Lower leg skin (tissue), 4 donors: ENCODE data around the gene CAMK2G. TPM values are rescaled to one million over a fixed set of nuclear protein-coding genes. Genes with fewer than 3 reads are reported as not detected.
A peak's percentile ranks its signal among the peaks of the same experiment; 100 is the strongest.

Experiments
- DNase-seq, 2 donors: peaks; one replicate each; pipeline ENCODE4 v3.0.0-alpha.2; 2019; ENCODE audit warnings: low spot score in 2 of 2
- H3K4me3 ChIP-seq: fragments of 200-600 bp; sonication (generic); 2 replicates; pipeline ENCODE4 v1.5.1; 2017; ENCODE audit warnings: mild to moderate bottlenecking, low read depth; ENCODE audit not compliant: poor library complexity, severe bottlenecking
- CTCF ChIP-seq, 3 donors: fragments of 450-650 bp; IDR thresholded peaks; one replicate each; pipeline ENCODE4 v1.5.1; 2016; ENCODE audit warnings: antibody characterized with exemption in 3 of 3, mild to moderate bottlenecking in 3 of 3, moderate library complexity in 2 of 3
- POLR2A ChIP-seq, 2 donors: fragments of 450-650 bp; IDR thresholded peaks; one replicate each; pipeline ENCODE4 v1.6.1; 2016 to 2017; ENCODE audit warnings: antibody characterized with exemption in 2 of 2, mild to moderate bottlenecking in 1 of 2, moderate library complexity in 1 of 2
- WGBS, 2 donors: methylation state at CpG; one replicate each; pipeline ENCODE4 v1.1.5; 2018; 5-methylcytosine and 5-hydroxymethylcytosine counted together
- intact Hi-C: fragments of 100-400 bp; cut with DNase I; formaldehyde crosslinking; loops from one replicate; pipeline ENCODE4 v1.15.0; 2023; ENCODE audit warnings: low total_unique reads
- total RNA-seq, 4 donors: library from RNA; depleted of rRNA; stranded (reverse); fragments of >200 nt; gene quantifications; one replicate each; pipeline ENCODE4 v1.1.0, GENCODE V29; 2016

The CAMK2G gene
- total RNA-seq, 4 donors from 2014 or later, result 20.0 to 27.9 (median 24.2) TPM

- intact Hi-C loops, result no loop called here
- TF ChIP-seq CTCF (IDR thresholded peaks at IDR 0.05) (no peak), POLR2A (IDR thresholded peaks at IDR 0.05) (no peak)
- DNase-seq, result peak in 1 of 2 donors; percentile 89
- no peak overlapping the region for H3K4me3 ChIP-seq
- WGBS, 2 donors, result 47 to 58% methylated on average over 8 of the region's 8 CpGs
Observed at GRCh38 chr10:73906524-73907447, 32.4 kb upstream of the CAMK2G start.

- no peak for DNase-seq
- WGBS, 2 donors, result 81 to 86% methylated on average over 4 of the region's 4 CpGs
- TF ChIP-seq CTCF (IDR thresholded peaks at IDR 0.05) (no peak), POLR2A (IDR thresholded peaks at IDR 0.05) (no peak)
- intact Hi-C loops, result no loop called here
- no peak overlapping the region for H3K4me3 ChIP-seq
Observed at GRCh38 chr10:73905256-73906020, 31.1 kb upstream of the CAMK2G start.

- WGBS, 2 donors, result 97 to 98% methylated on average over 2 of the region's 2 CpGs
- H3K4me3 ChIP-seq, result no peak overlapping the region
- TF ChIP-seq CTCF (IDR thresholded peaks at IDR 0.05) (no peak), POLR2A (IDR thresholded peaks at IDR 0.05) (no peak)
- intact Hi-C loops, result no loop called here
- no peak for DNase-seq
Observed at GRCh38 chr10:73902351-73902750, 28.0 kb upstream of the CAMK2G start.

- DNase-seq, result no peak
- WGBS, 2 donors, result 93 to 97% methylated on average over 6 of the region's 6 CpGs
Observed at GRCh38 chr10:73901261-73901660, 26.9 kb upstream of the CAMK2G start.

GRCh38 chr10:73900064-73900463, 25.7 kb upstream of the CAMK2G start:
- H3K4me3 ChIP-seq, result no peak overlapping the region
- TF ChIP-seq POLR2A (IDR thresholded peaks at IDR 0.05) (no peak), CTCF (IDR thresholded peaks at IDR 0.05) (no peak)
- WGBS, 2 donors, result 93 to 97% methylated on average over 5 of the region's 5 CpGs
- no peak for DNase-seq
- intact Hi-C loops, result no loop called here

More at GRCh38 chr10:73901261-73901660, 26.9 kb upstream of the CAMK2G start:
- intact Hi-C loops, result no loop called here
- TF ChIP-seq CTCF (IDR thresholded peaks at IDR 0.05) (no peak), POLR2A (IDR thresholded peaks at IDR 0.05) (no peak)
- H3K4me3 ChIP-seq, result no peak overlapping the region
